ENCODE data around the gene LAMA2. TPM values are rescaled to one million over a fixed set of nuclear protein-coding genes. Genes with fewer than 3 reads are reported as not detected.

LAMA2 gene
- total RNA-seq, 1 experiment from 2014 or later = 4.2 TPM

GRCh38 chr6:129276986-129277385 lies 394.0 kb downstream of the LAMA2 start:
- H2BK12ac ChIP-seq (ENCODE audit: insufficient read length, low read depth, low read length) = no peak overlapping the region

More at GRCh38 chr6:129276986-129277385, 394.0 kb downstream of the LAMA2 start:
- no peak overlapping the region for H4K8ac ChIP-seq (replicated peaks; ENCODE audit: insufficient read length, low read depth, low read length)
- H3K27me3 ChIP-seq (ENCODE audit: insufficient read depth, low read length) = no peaks in the 10 kb centered on the region
- no peak overlapping the region for H3K56ac ChIP-seq (ENCODE audit: insufficient read length, low read depth, low read length)
- H2BK120ac ChIP-seq (ENCODE audit: low read depth, low read length, poor library complexity, severe bottlenecking) = no peak overlapping the region
- no peak overlapping the region for H4K5ac ChIP-seq (ENCODE audit: insufficient read length, low read depth, low read length)
- no peaks in the 10 kb centered on the region for H3K9me3 Mint-ChIP-seq
- H3K9me3 ChIP-seq (ENCODE audit: control insufficient read depth, low read depth, low read length) = no peaks in the 10 kb centered on the region
- H3K36me3 Mint-ChIP-seq (ENCODE audit: insufficient read depth in 1 of 3, low read depth in 3 of 3) = no peaks in the 10 kb centered on the region
- H2AK5ac ChIP-seq (ENCODE audit: insufficient read length, low read length) = no peak overlapping the region
- no peak overlapping the region for H3K9ac ChIP-seq (ENCODE audit: extremely low read depth, insufficient read length, low read length)
- H3K79me2 ChIP-seq (ENCODE audit: insufficient read depth, low read length) = no peaks in the 10 kb centered on the region
- TF ChIP-seq CTCF (conservative IDR thresholded peaks at IDR 0.05) = no peak
- no peak overlapping the region for H2BK5ac ChIP-seq (ENCODE audit: insufficient read length, low read length)
- no peak for DNase-seq
- 0 out of 7 replicates have a peak overlapping the region, but pooled peaks of 1 of the 3 experiments have one; percentile 19 for H3K27ac Mint-ChIP-seq
- H3K4me1 ChIP-seq (ENCODE audit: insufficient read depth, low read length) = peaks cover 3% of the 10 kb centered on the region; the same call in 1 of the 2 replicates
- H2BK20ac ChIP-seq (ENCODE audit: low read depth, low read length, poor library complexity, severe bottlenecking) = no peak overlapping the region
- peaks cover 9 to 11% of the 10 kb centered on the region in 2 experiments for H3K4me1 Mint-ChIP-seq
- no peak overlapping the region for H3K23ac ChIP-seq (ENCODE audit: insufficient read length, low read depth, low read length)
- no peak overlapping the region for H3K14ac ChIP-seq (ENCODE audit: insufficient read depth, low read length)
- no peaks in the 10 kb centered on the region for H3K23me2 ChIP-seq (ENCODE audit: insufficient read length, low read depth, low read length, poor library complexity, severe bottlenecking)
- H3K4me2 ChIP-seq (ENCODE audit: insufficient read depth, insufficient read length, low read length) = no peak overlapping the region
- no peaks in the 10 kb centered on the region for H3K79me1 ChIP-seq (ENCODE audit: insufficient read depth, low read depth, low read length, poor library complexity, severe bottlenecking)
- no peak overlapping the region for H3K4me3 Mint-ChIP-seq
- H3K27me3 Mint-ChIP-seq (ENCODE audit: low read depth) = no peaks in the 10 kb centered on the region
- no peak overlapping the region for H3K4ac ChIP-seq (ENCODE audit: low read depth, low read length)
- H4K91ac ChIP-seq (ENCODE audit: insufficient read length, low read depth, low read length) = no peak overlapping the region
- no peak overlapping the region for H3T11ph ChIP-seq (ENCODE audit: low read length)
- no peaks in the 10 kb centered on the region for H4K20me1 ChIP-seq (ENCODE audit: control insufficient read depth, insufficient read depth, insufficient read length)
- no peak overlapping the region for H2AFZ ChIP-seq (ENCODE audit: low read length)
- H3K18ac ChIP-seq (ENCODE audit: insufficient read length, low read depth, low read length) = no peak overlapping the region
- H3K27ac ChIP-seq (ENCODE audit: insufficient read length, low read depth, low read length) = no peak overlapping the region
- WGBS (ENCODE audit: extremely low coverage, insufficient read length, low lambda C conversion rate) = no CpG with 5 or more reads among the region's 4 CpGs
- no peak overlapping the region for H2BK15ac ChIP-seq (ENCODE audit: low read depth, low read length)
